NCI-H1930 (cell line): ENCODE data around the gene ZBTB47.

Experiments
- DNase-seq, 2 experiments: peaks; one replicate each; lab custom pipeline; 2025; lab: John Stamatoyannopoulos, UW

The ZBTB47 gene

DNA sequence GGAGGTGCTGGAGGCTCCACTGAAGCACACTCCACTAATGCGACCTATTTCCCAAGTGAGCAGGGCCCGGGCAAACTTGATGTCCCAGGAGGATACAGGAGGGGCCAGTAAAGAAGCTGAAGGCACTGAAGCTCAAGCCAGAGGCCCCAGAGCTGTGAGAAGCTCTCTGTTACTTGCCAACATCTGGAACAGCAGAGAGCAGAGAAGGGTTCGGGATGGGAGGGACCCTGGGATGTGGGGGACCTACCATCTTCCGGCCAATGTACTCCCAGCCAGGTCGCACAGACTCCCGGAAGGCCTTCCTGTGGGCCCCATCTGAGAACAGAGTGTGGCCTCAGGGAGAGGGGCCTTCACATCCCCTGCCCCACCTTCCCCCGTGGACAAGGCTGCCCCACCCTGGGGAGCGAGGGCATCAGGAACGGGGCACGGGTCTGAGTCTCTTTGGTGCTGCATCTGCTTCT lies 46.0 kb downstream of the ZBTB47 start:
- DNase-seq, result no peak

DNA sequence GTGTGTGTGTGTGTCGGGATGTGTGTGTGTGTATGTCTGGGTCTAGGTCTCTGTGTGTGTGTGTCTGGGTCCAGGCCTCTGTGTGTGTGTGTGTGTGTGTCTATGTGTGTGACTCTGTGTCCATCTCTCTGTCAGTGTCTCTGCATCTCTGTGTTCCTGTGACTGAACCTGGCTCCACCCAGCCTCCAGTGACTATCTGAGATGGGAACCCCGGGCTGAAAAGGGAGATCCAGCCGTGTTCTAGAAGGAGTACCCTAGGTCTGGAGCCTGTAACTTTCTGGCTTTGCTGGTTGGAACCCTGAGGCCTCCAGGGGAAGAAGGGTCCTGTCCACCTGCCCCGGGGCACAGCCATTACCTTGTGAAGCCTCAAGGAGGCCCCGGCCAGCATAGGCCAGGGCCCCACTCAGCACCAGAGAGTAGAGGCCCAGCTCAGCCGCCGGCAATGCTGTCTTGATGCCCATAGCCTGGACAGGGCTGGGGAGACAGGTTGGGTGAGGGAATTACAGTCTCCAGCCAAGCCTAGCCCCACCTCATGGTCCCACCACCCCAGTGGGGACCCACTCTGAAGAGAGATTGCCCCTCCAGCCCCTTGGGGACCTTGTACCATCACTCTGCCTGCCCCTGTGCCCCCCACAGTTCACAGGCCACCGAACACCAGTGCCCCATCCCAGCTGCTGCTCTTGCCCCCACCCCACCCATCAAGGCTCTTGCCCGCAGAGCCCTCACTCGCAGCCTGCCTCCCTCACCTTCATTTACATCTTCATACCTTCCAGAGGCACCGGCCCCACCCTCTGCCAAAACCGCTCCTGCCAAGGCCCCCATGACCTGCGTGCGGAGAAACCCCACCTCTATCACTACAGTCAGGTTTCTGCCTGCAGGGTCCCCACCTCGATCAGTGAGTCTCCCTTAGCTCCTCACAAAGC lies 47.1 kb downstream of the ZBTB47 start:
- DNase-seq, result no peak

- no peak for DNase-seq
These were observed 48.0 kb downstream of the ZBTB47 start for GRCh38 chr3:42701371-42702065.

- no peak for DNase-seq
These were observed 48.8 kb downstream of the ZBTB47 start, which contains the start of gene HHATL for GRCh38 chr3:42702066-42702951. HHATL (minus strand) TSS chr3:42702798; CDS start chr3:42700826, 1,972 bp downstream.

GRCh38 chr3:42702982-42703694 lies 49.6 kb downstream of the ZBTB47 start:
- DNase-seq, result no peak

GRCh38 chr3:42703695-42704025 lies 50.2 kb downstream of the ZBTB47 start:
- DNase-seq, result no peak

- DNase-seq, result no peak
These were observed 50.8 kb downstream of the ZBTB47 start for GRCh38 chr3:42704136-42704841.

GRCh38 chr3:42705058-42705767 lies 51.7 kb downstream of the ZBTB47 start:
- no peak for DNase-seq

DNA sequence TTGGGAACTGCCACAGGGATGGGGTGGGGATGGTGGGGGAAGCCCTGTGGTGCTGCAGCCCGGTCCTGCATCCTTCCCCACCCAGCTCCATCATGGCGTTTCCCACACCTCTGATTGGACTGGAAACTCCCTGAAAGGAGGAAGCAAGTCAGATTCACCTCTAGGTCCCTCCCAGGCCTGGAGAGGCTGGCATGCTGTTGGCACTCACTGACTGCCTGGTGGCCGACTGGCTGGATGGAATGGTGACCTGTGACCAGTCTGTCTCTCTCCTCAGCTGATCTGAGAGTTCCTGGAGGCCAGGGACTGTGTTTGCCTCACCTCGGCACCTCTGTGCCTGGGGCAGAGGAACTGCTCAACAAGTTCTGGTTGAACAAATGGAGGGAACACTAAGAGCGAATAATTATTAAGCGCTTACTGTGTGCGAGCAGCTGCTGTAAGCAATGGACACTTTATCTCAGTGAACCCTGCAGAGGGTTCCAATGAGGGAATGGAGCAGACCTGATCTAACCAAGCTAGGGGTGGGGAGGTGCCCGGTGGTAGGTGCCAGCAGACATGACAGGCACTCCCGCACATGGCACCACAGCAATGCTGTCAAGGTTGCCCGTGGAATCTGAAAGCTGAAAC lies 52.6 kb downstream of the ZBTB47 start:
- DNase-seq, result no peak

DNA sequence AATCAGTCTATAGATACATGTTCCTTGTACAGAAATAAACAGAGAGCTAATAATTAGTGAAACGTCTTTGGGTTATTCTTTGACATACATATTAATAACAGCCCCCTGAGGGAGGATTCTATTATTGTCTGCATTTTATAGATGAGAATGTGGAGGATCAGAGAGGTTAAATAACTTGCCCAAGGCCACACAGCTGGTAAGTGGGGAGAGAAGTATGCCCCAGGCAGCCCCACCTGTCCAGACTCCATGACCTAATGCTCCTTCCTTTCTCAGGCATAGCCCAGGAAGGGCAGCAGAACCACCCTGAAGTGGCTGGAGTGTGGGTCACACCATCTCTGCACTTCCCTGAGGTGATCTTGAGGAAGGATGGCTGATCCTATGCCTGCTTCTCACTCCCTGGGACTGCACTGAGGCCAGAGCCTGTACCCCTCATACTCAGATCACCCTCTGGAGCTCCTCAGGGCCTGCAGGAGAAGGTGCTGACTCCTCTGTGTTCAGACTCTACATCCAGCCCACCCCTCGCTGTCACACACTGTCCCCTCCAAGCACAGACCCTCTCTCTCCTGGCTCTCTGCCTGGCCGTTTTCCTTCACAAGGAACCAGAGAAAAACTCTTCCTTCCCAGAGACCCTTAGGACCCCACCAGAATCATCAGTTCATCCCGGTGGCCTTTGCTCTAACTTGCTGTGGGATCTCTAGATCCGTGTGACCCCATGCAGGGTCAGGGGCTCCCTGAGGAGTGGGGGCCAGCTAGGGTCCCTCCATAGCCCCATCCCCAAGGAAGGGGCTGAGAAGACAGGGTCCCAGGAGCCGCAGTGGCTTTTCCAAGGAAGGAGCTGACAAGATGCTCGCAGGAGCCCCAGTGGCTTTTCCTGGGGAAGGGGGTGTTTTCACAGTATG lies 53.5 kb downstream of the ZBTB47 start:
- no peak for DNase-seq

DNA sequence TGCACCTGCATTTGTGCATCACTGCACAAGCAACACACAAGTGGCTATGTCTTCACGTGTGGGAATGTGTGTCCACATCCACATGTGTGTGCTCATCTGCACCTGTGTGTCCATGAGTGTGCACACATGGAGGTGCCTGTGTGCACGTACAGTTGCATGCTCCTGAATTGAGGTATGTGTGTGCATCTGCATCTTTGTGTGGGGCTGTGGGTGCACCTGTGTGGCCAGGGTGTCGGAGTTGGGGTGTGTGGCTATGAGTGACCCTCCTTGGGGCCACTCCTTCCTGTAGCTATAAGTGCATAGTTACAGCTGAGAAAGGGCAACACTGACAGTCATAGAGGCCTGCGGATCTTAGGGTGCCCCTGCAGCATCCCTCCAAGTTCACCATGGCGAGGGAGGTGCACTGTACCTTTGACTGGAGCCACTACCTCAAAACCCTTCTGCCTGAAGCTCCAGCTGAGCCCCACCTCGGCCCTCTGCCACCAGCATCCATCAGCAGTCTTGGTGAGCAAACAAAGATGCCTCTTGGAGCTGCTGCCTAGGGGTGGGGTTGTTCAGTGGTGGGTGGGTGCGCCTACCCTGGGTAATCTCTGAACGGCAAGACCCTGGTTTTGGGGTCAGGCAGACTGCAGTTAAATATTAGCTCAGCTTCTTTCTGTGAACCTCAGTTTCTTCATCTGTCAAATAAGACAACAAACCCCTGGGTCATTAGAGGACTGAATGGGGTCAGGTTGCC lies 54.3 kb downstream of the ZBTB47 start:
- no peak for DNase-seq

GRCh38 chr3:42708611-42709151 lies 55.2 kb downstream of the ZBTB47 start:
- DNase-seq, result no peak

DNA sequence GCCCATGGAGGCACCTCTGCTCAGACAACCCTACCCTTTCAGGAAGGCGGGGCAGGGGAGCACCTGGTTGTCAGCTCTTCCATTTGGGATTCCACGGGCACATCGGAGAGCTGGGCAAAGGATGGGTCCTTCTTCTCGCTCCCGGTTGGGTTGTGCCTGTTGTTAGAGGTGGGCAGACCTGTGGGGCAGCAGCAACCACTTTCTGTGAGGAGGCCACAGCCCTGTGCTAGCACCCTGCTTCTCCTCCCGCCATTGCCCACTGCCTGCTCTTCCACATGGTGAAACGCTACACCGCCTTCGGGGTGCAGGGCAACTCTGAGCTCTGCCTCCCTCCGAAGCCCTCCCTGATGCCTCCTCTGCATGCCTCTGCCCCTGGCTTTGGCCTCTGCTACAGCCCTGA lies 56.1 kb downstream of the ZBTB47 start:
- DNase-seq, result no peak

- DNase-seq, result no peak
These were observed 57.0 kb downstream of the ZBTB47 start for GRCh38 chr3:42710323-42711021.

GRCh38 chr3:42711491-42712343 lies 58.2 kb downstream of the ZBTB47 start:
- DNase-seq, result no peak

DNA sequence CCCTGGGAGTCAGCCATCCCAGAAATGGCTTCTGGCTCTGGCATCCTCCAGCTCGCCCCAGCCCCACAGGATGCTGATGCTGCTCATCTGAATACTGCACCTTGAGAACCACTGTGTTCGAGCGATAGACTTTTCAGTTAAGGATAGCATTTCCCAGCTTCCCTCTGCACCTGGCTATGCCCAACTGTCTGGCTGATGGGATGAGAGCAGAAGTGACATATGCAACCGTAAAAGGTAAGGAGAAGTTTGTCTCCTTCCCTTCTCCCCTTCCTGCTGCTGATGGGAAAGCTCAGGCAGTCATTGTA lies 58.8 kb downstream of the ZBTB47 start:
- no peak for DNase-seq
